H1 (cell line): ENCODE results near the gene CDH22.

ENCODE experiments used
- CEBPB ChIP-seq: IDR thresholded peaks from 2 replicates; pipeline ENCODE4 v1.6.1; 2012; ENCODE audit warnings: low read depth, low read length
- EGR1 ChIP-seq: IDR thresholded peaks from 2 replicates; pipeline ENCODE4 v1.6.1; 2011; ENCODE audit warnings: low read depth, low read length, borderline replicate concordance
- EZH2 ChIP-seq: fragments of 200-600 bp; sonication (generic); IDR thresholded peaks from 2 replicates; pipeline ENCODE4 v1.7.1; 2012; ENCODE audit warnings: low read depth, mild to moderate bottlenecking, moderate library complexity, low read length, inconsistent platforms; ENCODE audit not compliant: severe bottlenecking
- GTF2F1 ChIP-seq: IDR thresholded peaks from 2 replicates; pipeline ENCODE4 v1.6.1; 2012; ENCODE audit warnings: low read depth, low read length, improper control_type of control experiment, borderline replicate concordance
- NANOG ChIP-seq: IDR thresholded peaks from 2 replicates; pipeline ENCODE4 v1.6.1; 2011; ENCODE audit warnings: low read length, low read depth, mild to moderate bottlenecking, inconsistent platforms; ENCODE audit not compliant: insufficient read depth, poor library complexity, severe bottlenecking
- POLR2A ChIP-seq, 2 experiments: IDR thresholded peaks; 1 replicate in 1 of 2; 2 replicates in 1 of 2; pipeline ENCODE4 v1.6.1; 2011; ENCODE audit warnings: low read depth in 2 of 2, low read length in 2 of 2, mild to moderate bottlenecking in 2 of 2; ENCODE audit errors: control extremely low read depth in 1 of 2
- RFX5 ChIP-seq: IDR thresholded peaks from 2 replicates; pipeline ENCODE4 v1.6.1; 2011; ENCODE audit warnings: low read depth, low read length, improper control_type of control experiment, borderline replicate concordance
- SP1 ChIP-seq: IDR thresholded peaks from 2 replicates; pipeline ENCODE4 v1.6.1; 2011; ENCODE audit warnings: low read depth, low read length
- TAF1 ChIP-seq: IDR thresholded peaks from 2 replicates; pipeline ENCODE4 v1.6.1; 2011; ENCODE audit warnings: mild to moderate bottlenecking, low read depth, low read length
- TBP ChIP-seq: IDR thresholded peaks from 2 replicates; pipeline ENCODE4 v1.6.1; 2011; ENCODE audit warnings: low read depth, low read length, improper control_type of control experiment
- TEAD4 ChIP-seq: IDR thresholded peaks from 2 replicates; pipeline ENCODE4 v1.6.1; 2012; ENCODE audit warnings: low read depth, low read length, inconsistent platforms, mixed read lengths
- ZNF274 ChIP-seq: IDR thresholded peaks from 2 replicates; pipeline ENCODE4 v1.7.0; 2012; ENCODE audit warnings: low read length, borderline replicate concordance; ENCODE audit errors: extremely low read depth
- TF ChIP-seq, protein P1 (sequence below): IDR thresholded peaks from 2 replicates; pipeline ENCODE4 v1.6.1; 2012; ENCODE audit warnings: inconsistent platforms
- TF ChIP-seq, protein P2 (sequence below), 3 experiments: IDR thresholded peaks; 1 replicate in 2 of 3; 2 replicates in 1 of 3; pipeline versions ENCODE4 v1.5.1 to v1.6.1; 2011; ENCODE audit warnings: low read length in 3 of 3, mild to moderate bottlenecking in 3 of 3, inconsistent platforms in 2 of 3, low read depth in 1 of 3, moderate library complexity in 1 of 3; ENCODE audit not compliant: insufficient read depth in 1 of 3; ENCODE audit errors: control extremely low read depth in 1 of 3

DNA sequence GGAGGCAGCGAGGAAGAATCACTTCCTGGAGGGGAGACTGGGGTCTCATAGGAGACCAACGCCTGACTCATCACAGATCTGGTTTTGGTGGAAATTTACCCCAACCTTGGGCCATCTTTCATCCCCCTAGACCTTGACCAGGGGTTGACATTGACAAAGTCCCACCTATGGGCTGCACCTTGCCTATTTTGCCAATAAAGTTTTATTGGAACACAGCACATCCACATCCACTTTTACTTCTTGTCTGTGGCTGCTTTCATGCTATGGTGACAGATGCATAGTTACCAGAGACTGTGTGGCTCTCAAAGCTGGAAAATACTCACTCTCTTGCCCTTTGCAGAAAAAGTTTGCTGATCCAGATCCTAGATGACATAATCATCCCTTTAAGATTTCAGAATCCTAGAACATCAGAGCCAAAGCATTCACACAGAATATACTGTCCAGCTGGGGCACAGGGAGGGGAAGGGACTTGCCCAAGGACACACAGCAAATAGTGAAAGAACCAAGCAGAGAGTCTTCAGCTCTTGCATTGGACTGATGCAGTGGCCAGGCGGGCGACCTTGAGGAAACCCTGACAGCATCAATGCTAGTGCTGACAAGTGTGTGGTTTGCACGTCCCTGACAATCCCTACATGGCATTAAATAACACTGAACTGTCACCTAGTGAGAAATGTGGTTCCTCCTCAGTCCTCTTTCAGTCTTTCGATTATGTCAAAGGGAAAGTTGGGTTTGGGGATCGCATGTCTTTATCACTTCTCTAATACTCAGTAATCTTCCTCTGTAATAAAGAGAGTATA is 149.0 kb downstream of the CDH22 start:
- no peak for TF ChIP-seq TEAD4
- TF ChIP-seq, protein P1, sequence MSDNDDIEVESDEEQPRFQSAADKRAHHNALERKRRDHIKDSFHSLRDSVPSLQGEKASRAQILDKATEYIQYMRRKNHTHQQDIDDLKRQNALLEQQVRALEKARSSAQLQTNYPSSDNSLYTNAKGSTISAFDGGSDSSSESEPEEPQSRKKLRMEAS, result no peak
- no peak for TF ChIP-seq RFX5
- TF ChIP-seq, protein P2, sequence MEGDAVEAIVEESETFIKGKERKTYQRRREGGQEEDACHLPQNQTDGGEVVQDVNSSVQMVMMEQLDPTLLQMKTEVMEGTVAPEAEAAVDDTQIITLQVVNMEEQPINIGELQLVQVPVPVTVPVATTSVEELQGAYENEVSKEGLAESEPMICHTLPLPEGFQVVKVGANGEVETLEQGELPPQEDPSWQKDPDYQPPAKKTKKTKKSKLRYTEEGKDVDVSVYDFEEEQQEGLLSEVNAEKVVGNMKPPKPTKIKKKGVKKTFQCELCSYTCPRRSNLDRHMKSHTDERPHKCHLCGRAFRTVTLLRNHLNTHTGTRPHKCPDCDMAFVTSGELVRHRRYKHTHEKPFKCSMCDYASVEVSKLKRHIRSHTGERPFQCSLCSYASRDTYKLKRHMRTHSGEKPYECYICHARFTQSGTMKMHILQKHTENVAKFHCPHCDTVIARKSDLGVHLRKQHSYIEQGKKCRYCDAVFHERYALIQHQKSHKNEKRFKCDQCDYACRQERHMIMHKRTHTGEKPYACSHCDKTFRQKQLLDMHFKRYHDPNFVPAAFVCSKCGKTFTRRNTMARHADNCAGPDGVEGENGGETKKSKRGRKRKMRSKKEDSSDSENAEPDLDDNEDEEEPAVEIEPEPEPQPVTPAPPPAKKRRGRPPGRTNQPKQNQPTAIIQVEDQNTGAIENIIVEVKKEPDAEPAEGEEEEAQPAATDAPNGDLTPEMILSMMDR (IDR thresholded peaks at IDR 0.05; ENCODE audit: control extremely low read depth in 1 of 3, insufficient read depth in 1 of 3, low read depth in 1 of 3, low read length in 3 of 3), result no peak
- no peak for TF ChIP-seq EZH2
- TF ChIP-seq SP1, result no peak
- TF ChIP-seq ZNF274, result no peak
- TF ChIP-seq TBP, result no peak
- TF ChIP-seq POLR2A (IDR thresholded peaks at IDR 0.05; ENCODE audit: control extremely low read depth in 1 of 2, low read depth in 2 of 2, low read length in 2 of 2), result no peak
- TF ChIP-seq GTF2F1, result no peak
- no peak for TF ChIP-seq TAF1
- no peak for TF ChIP-seq CEBPB
- TF ChIP-seq EGR1, result no peak
- TF ChIP-seq NANOG, result no peak
